B cell (primary cell): Measurements from ENCODE around the gene ADARB2. TPM values are rescaled to one million over a fixed set of nuclear protein-coding genes. Genes with fewer than 3 reads are reported as not detected.

Source experiments
- ATAC-seq: fragments of 200-7000 bp; cut with Tn5 transposase; one replicate; pipeline ENCODE4 v1.10.0; 2021; ENCODE audit warnings: low read depth, mild to moderate bottlenecking, moderate number of reproducible peaks, moderate library complexity
- CTCF ChIA-PET: fragments of 350-600 bp; sonication (Branson Sonifier 250); formaldehyde crosslinking; loops from one replicate; lab custom pipeline; 2021; ENCODE audit warnings: antibody characterized with exemption, inconsistent platforms; lab: Charles Lee
- POLR2A ChIA-PET: fragments of 350-600 bp; sonication (Branson Sonifier 250); formaldehyde crosslinking; loops from one replicate; lab custom pipeline; 2021; ENCODE audit warnings: antibody characterized with exemption; lab: Charles Lee
- DNase-seq: peaks from one replicate; pipeline ENCODE4 v3.0.0; 2013
- H2AFZ ChIP-seq: 2 replicates; pipeline ENCODE4 v1.6.1; 2012; ENCODE audit warnings: mild to moderate bottlenecking, low read depth, low read length; ENCODE audit not compliant: insufficient read depth, poor library complexity, severe bottlenecking
- H3K27ac ChIP-seq, 2 donors: 1 replicate in 1 of 2; 2 replicates in 1 of 2; pipeline ENCODE4 v1.5.1; 2012 to 2013; ENCODE audit warnings: low read length in 2 of 2, mild to moderate bottlenecking in 2 of 2, moderate library complexity in 1 of 2
- H3K27me3 ChIP-seq, 4 experiments: fragments of 200-600 bp in 1 of 4; sonication (generic) in 1 of 4; replicated peaks in 1 of 4; 1 replicate in 2 of 4; 2 replicates in 2 of 4; pipeline versions ENCODE4 v1.6.1 to v1.7.0; 2013 to 2016; ENCODE audit warnings: low read length in 3 of 4, mild to moderate bottlenecking in 2 of 4, mixed read lengths in 1 of 4, moderate library complexity in 1 of 4; ENCODE audit not compliant: insufficient read depth in 4 of 4, control insufficient read depth in 3 of 4; ENCODE audit errors: control extremely low read depth in 1 of 4
- H3K36me3 ChIP-seq, 2 experiments: replicated peaks in 1 of 2; 1 replicate in 1 of 2; 2 replicates in 1 of 2; pipeline versions ENCODE4 v1.6.1 to v1.7.1; 2013; ENCODE audit warnings: low read length in 1 of 2; ENCODE audit not compliant: insufficient read depth in 2 of 2, control insufficient read depth in 1 of 2; ENCODE audit errors: control extremely low read depth in 1 of 2, extremely low read depth in 1 of 2
- H3K4me1 ChIP-seq, 2 donors: fragments of 200-600 bp in 1 of 2; sonication (generic) in 1 of 2; 1 replicate in 1 of 2; 2 replicates in 1 of 2; pipeline versions ENCODE4 v1.5.1 to v1.6.1; 2013 to 2017; ENCODE audit warnings: low read length in 2 of 2; ENCODE audit not compliant: control insufficient read depth in 2 of 2, insufficient read depth in 2 of 2
- H3K4me2 ChIP-seq: replicated peaks from 2 replicates; pipeline ENCODE3; 2012; ENCODE audit warnings: mild to moderate bottlenecking, low read depth, low read length; ENCODE audit not compliant: poor library complexity, severe bottlenecking
- H3K4me3 ChIP-seq, 5 experiments: fragments of 200-600 bp in 1 of 5; sonication (generic) in 1 of 5; 1 replicate in 3 of 5; 2 replicates in 2 of 5; pipeline versions ENCODE4 v1.5.1 to v1.7.0; 2011 to 2016; ENCODE audit warnings: low read length in 4 of 5, mild to moderate bottlenecking in 4 of 5, low read depth in 2 of 5, control low read depth in 1 of 5, moderate library complexity in 1 of 5; ENCODE audit not compliant: insufficient read depth in 1 of 5; ENCODE audit errors: control extremely low read depth in 1 of 5, extremely low read depth in 1 of 5
- H3K79me2 ChIP-seq: fragments of 200-600 bp; sonication (generic); one replicate; pipeline ENCODE4 v1.6.0; 2016; ENCODE audit warnings: low read length; ENCODE audit not compliant: control insufficient read depth, insufficient read depth
- H3K9ac ChIP-seq: fragments of 200-600 bp; sonication (generic); 2 replicates; pipeline ENCODE4 v1.6.1; 2017; ENCODE audit warnings: mild to moderate bottlenecking, low read length, moderate library complexity
- H3K9me3 ChIP-seq, 3 donors: one replicate each; pipeline versions ENCODE4 v1.6.1 to v1.7.1; 2013; ENCODE audit warnings: low read length in 2 of 3; ENCODE audit not compliant: control insufficient read depth in 2 of 3, insufficient read depth in 1 of 3; ENCODE audit errors: control extremely low read depth in 1 of 3
- H4K20me1 ChIP-seq: 2 replicates; pipeline ENCODE4 v1.6.0; 2012; ENCODE audit warnings: mild to moderate bottlenecking, low read length; ENCODE audit not compliant: insufficient read depth, control insufficient read depth, poor library complexity, severe bottlenecking
- H3K27ac Mint-ChIP-seq: one replicate; pipeline ENCODE4 v1.8.0; 2021; ENCODE audit warnings: mixed read lengths
- H3K27me3 Mint-ChIP-seq: one replicate; pipeline ENCODE4 v1.8.0; 2021; ENCODE audit warnings: mixed read lengths
- H3K4me1 Mint-ChIP-seq: one replicate; pipeline ENCODE4 v1.8.0; 2021; ENCODE audit warnings: mixed read lengths
- H3K4me3 Mint-ChIP-seq: one replicate; pipeline ENCODE4 v1.8.0; 2021; ENCODE audit warnings: mixed read lengths
- H3K9me3 Mint-ChIP-seq: one replicate; pipeline ENCODE4 v1.8.0; 2022; ENCODE audit warnings: mixed read lengths; ENCODE audit not compliant: insufficient read depth
- CTCF ChIP-seq: fragments of 200-600 bp; IDR thresholded peaks from one replicate; pipeline ENCODE4 v1.8.0; 2022; ENCODE audit warnings: antibody characterized with exemption, mild to moderate bottlenecking
- EZH2 ChIP-seq: IDR thresholded peaks from 2 replicates; pipeline ENCODE4 v1.6.1; 2012; ENCODE audit warnings: borderline replicate concordance, low read depth, mild to moderate bottlenecking, moderate library complexity, low read length; ENCODE audit not compliant: insufficient read depth, poor library complexity, severe bottlenecking
- WGBS: methylation state at CpG from one replicate; pipeline ENCODE4 v1.1.5; 2013; ENCODE audit warnings: missing lambda C conversion rate; ENCODE audit not compliant: insufficient coverage; 5-methylcytosine and 5-hydroxymethylcytosine counted together
- intact Hi-C: fragments of 100-400 bp; cut with micrococcal nuclease; formaldehyde crosslinking; loops from one replicate; pipeline ENCODE4 v1.10.0; 2022
- polyA plus RNA-seq: library from polyadenylated mRNA; depleted of rRNA; stranded (reverse); fragments of >200 nt; gene quantifications from 2 replicates; pipeline ENCODE4 v1.2.3, GENCODE V29; 2012
- total RNA-seq, 2 donors: library from RNA; stranded (reverse); fragments of 120-200 nt in 1 of 2; gene quantifications; 1 replicate in 1 of 2; 2 replicates in 1 of 2; pipeline versions ENCODE4 v1.2.3 to v1.2.4, GENCODE V29; 2013 to 2022

ADARB2 gene
- total and polyA plus RNA-seq, 2 donors (not counting 1 experiment from before 2014, with no cell fraction given), result 0.13 to 0.96 TPM

- Histone ChIP-seq H3K27ac (no peak overlapping the region), H3K36me3 (no peaks in the 10 kb centered on the region), H2AFZ (no peak overlapping the region), H3K79me2 (no peaks in the 10 kb centered on the region), H3K4me1 (no peaks in the 10 kb centered on the region), H3K9ac (no peak overlapping the region), H3K9me3 (peaks cover 0 to 13% (median 0%) of the 10 kb centered on the region in 3 donors), H3K27me3 (peaks cover 0 to 4% (median 0%) of the 10 kb centered on the region in 4 experiments), H3K4me2 (no peak overlapping the region), H4K20me1 (no peaks in the 10 kb centered on the region), H3K4me3 (no peak overlapping the region)
- ChIA-PET POLR2A (no interaction called here), CTCF (no interaction called here)
- Mint-ChIP-seq H3K4me3 (no peak overlapping the region), H3K9me3 (peaks cover 3% of the 10 kb centered on the region), H3K27ac (no peak overlapping the region), H3K27me3 (peaks cover 13% of the 10 kb centered on the region), H3K4me1 (no peaks in the 10 kb centered on the region)
- TF ChIP-seq EZH2, result no peak
- no peak for TF ChIP-seq CTCF
- DNase-seq (no peak), ATAC-seq (no peak)
- WGBS, result 100% methylated on average over 2 of the region's 5 CpGs
- intact Hi-C loops, result no loop called here
These were observed 408.2 kb downstream of the ADARB2 start for GRCh38 chr10:1328981-1329614.

GRCh38 chr10:1328161-1328823 is 409.0 kb downstream of the ADARB2 start:
- Histone ChIP-seq H3K36me3 (no peaks in the 10 kb centered on the region), H3K4me1 (no peaks in the 10 kb centered on the region), H4K20me1 (no peaks in the 10 kb centered on the region), H3K27me3 (peaks cover 0 to 4% (median 0%) of the 10 kb centered on the region in 4 experiments), H3K9ac (no peak overlapping the region), H3K4me3 (no peak overlapping the region), H3K9me3 (peaks cover 0 to 15% (median 0%) of the 10 kb centered on the region in 3 donors), H2AFZ (no peak overlapping the region), H3K27ac (no peak overlapping the region), H3K4me2 (no peak overlapping the region), H3K79me2 (no peaks in the 10 kb centered on the region)
- intact Hi-C loops, result no loop called here
- H3K4me1 Mint-ChIP-seq, result no peaks in the 10 kb centered on the region
- H3K9me3 Mint-ChIP-seq, result peaks cover 3% of the 10 kb centered on the region
- ATAC-seq (no peak), DNase-seq (no peak)
- CTCF ChIA-PET, result no interaction called here
- WGBS, result 94% methylated on average over 13 of the region's 15 CpGs
- POLR2A ChIA-PET, result no interaction called here
- H3K27me3 Mint-ChIP-seq, result peaks cover 19% of the 10 kb centered on the region
- no peak overlapping the region for H3K27ac Mint-ChIP-seq
- no peak overlapping the region for H3K4me3 Mint-ChIP-seq
- no peak for TF ChIP-seq EZH2
- TF ChIP-seq CTCF, result no peak
